Measurements from ENCODE around the gene AIPL1.

AIPL1 gene

DNA sequence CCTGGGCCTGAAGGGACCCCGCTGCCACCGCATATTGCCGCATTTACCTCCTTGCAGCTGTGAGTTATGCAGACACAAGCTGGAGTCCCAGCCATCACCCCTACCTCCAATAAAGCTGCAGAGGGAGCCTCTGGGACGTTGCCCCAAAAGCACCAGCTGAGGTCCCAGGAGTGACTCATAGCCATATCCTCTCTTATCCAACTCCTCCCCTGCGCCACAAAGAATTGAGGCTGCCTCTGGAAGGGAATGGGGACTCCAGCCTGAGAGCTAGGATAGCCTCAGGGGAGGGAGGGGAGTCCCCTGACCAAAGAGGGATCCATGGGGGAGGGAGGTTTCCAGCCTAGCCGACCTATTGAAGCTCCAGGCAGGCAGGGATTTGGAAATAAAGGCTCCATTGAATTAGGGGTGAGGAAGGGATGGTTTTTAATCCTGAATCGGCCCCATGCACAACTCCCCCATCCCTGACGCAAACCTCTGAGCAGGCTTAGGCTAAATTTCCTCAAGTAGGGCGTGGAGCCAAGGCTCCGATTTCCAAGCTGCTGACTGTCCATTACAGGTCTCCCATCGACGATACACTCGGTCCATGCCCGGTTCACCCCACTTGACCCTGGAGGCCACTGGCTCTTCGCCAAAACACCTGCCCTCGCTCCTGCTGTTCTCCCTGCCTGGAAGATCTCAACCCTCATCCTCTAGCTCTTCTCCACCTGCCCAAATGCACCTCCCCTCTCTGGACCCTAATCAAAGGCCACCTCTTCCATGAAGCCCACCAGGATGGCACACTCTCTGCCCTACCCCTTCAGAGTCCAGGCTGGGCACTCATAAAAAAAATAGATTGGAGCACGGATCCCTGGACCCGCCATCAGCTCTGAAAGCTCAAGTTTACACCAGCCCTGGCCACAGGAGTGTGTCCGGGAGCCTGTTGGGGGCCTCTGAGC, 36.9 kb upstream of the AIPL1 start:
- TF ChIP-seq GATA3 (IDR thresholded peaks at IDR 0.05; ENCODE audit: low read depth, low read length) (no peak), GATA2 (IDR thresholded peaks at IDR 0.05; ENCODE audit: low read depth, low read length) (no peak)

DNA sequence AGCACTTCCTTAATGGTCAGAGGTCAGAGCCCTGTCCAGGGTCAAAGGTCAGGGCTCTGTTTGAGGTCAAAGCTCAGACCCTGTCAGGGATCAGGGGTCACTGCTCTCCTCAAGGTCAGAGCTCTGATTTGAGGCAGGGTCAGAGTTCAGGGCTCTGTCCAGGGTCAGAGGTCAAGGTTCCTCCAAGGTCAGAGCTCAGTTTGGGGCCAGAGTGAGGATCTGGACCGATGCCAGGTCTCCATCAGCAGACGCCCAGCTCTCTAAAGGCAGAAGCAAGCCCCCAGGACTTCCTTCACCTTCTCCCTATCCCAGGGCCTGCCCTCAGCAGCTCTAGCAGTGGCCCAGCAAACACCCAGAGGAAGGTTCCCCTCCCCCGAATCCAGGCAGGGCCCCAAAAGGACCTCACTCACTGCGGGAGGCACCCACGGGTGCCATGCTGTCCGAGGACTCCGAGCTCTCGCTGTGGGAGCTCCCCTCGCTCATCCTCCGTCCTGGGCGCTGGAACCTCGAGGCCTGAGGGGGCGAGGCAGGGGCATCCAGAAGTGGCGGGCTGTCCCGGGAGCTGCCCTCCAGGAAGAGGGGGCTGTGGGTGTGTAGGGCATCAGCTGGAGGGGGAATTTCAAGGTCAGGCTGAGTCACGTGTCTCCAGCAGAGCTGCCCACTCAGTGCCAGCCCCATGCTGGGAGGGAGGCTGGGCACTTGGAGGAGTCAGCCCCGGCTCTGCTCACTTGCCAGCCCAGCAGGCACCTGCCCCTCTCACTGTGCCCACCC, 36.0 kb upstream of the AIPL1 start:
- TF ChIP-seq GATA2 (IDR thresholded peaks at IDR 0.05; ENCODE audit: low read depth, low read length), result no peak
- TF ChIP-seq GATA3 (IDR thresholded peaks at IDR 0.05; ENCODE audit: low read depth, low read length), result no peak

DNA sequence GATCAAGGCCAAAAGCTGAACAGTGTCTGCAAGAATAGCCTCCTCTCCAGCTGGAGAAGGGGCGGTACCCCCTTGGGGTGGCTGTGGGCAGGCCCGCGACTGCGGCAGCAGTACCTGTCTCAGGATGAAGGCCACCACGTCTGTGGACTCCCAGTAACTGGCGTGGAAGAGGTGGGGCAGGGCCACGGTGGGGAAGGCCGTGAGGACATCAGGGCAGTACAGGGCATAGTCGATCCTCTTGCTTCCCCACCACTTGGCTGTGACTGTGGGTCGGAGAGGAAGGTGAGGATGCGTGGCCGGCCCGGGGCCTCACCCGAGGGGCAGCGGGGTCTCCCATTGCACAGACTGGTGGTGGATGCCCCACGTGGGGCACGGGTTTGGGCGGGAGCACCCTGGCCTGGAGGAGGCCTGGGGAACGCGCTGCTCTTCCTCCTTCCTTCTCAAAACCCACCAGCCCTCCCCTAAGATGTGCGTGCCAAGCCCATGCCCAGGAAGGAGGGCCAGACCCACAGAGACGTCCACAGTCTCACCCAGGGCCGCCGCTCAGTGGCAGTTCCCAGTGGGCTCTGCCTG, 35.3 kb upstream of the AIPL1 start:
- TF ChIP-seq GATA2 (IDR thresholded peaks at IDR 0.05; ENCODE audit: low read depth, low read length) (no peak), GATA3 (IDR thresholded peaks at IDR 0.05; ENCODE audit: low read depth, low read length) (no peak)

DNA sequence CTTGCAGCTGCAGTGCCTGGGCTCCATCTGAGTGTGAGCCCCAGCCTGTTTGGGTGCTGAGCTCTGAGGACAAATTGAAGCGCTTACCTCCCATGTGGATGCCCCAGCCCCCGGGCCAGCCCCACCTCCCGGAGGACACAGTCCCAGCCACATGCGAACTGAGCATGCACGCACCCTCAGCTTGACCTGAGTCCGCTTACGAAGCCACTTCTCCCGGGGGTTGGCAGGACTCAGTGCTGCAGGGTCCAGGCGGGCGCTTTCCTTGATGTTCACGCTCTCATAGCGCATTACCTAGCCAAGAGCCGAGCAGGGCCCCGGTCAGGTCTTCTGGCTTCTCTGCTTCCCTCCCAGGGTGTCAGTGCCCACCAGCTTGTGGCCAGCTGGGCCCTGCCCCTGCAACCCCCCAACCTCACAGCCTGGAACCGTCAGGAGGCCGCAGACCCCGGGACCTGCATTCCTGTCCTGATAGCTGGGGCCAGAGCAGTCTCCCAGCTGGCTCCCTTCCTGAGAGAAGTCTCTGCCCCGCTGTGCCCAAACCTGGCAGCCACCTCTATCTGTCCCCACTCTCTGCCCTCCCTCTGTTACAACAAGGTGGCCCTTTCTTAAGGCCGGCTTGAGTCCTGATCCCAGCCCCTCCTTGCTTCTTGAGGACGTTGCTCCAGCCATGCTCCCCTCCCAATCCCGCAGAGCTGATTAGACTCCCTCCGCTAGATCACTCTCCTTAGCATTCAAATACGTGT, 33.3 kb upstream of the AIPL1 start:
- TF ChIP-seq GATA3 (IDR thresholded peaks at IDR 0.05; ENCODE audit: low read depth, low read length) (no peak), GATA2 (IDR thresholded peaks at IDR 0.05; ENCODE audit: low read depth, low read length) (no peak)

DNA sequence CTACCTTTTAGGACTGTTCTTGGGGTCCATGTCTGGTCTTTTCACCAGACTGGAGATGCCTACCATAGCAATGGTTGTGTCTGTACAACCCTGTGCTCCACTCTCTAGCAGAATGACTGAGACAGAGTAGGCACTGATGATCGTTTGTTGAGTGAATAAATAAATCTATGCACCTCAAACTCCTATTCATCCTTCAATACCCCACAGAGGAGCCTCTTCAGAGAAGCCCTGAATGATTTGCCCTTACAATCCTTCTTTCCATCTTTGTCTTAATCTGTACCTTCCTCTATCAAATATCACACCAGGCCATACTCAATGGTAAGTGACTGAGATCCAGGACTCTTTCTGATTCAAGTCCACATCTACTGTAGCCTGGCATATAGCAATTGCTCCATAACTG, 32.6 kb upstream of the AIPL1 start:
- TF ChIP-seq GATA3 (IDR thresholded peaks at IDR 0.05; ENCODE audit: low read depth, low read length) (no peak), GATA2 (IDR thresholded peaks at IDR 0.05; ENCODE audit: low read depth, low read length) (no peak)

DNA sequence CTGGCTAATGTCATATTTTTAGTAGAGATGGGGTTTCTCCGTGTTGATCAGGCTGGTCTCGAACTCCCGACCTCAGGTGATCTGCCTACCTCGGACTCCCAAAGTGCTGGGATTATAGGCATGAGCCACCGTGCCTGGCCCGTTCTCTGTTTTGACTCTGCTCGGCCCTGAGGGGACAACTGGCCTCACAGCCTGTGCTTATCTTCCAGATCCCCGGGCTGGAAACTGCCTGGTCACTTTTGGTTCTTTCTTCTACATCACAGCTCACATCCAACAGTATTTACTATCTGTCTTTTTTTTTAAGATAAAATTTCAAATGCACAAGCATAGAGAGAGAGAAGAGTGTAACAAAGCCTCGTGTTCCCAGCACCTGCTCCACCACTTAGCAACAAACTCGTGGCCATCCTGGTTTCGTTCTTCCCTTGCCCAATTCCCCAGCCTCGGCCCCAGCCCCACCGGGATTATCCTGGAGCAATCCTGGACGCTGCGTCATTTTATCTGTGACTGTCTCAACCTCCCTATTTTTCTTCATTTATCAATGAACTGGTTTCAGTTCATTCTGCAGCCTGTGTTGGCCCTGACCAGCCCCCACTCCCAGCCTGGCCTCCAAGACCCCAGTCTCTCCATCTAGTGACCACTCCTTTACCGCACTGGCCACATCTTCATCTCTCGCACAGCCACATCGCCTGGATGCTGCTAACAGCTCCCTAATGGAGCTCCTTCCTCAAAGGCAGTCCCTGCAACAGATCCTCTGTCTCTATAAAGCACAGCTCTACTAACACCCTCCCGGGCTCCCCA, 30.5 kb upstream of the AIPL1 start:
- TF ChIP-seq GATA2 (IDR thresholded peaks at IDR 0.05; ENCODE audit: low read depth, low read length) (0 out of 2 replicates have a peak, but pooled peaks have one; percentile 32), GATA3 (IDR thresholded peaks at IDR 0.05; ENCODE audit: low read depth, low read length) (no peak)

DNA sequence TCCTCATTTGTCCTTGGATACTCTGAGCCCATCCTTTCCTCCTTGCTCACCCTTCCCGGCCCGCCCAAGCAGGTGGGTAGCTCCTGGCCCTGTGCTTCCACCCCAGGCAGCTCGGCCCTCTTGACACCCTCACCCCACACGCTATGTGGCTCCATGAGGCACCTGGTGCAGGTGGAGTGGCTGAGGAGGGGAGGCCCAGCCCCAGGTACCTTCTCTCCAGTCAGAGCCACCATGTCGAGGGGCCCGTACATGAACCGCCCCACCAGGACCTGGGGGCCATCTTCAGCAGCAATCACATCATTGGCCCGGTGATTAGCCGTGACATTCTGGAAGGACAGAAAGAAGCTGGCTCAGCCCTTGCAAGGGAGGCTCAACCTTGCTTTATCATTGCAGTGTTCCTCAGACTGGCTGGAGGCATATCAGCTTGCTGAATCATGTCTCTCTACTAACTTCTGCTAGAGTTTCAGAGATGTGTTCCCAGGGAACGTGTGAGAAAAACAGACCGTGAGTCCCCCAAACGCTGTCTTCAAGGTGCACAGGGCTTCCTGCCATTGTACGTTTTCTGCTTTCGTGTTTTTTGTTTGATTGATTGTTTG, 29.6 kb upstream of the AIPL1 start:
- no peak for TF ChIP-seq GATA2 (IDR thresholded peaks at IDR 0.05; ENCODE audit: low read depth, low read length)
- TF ChIP-seq GATA3 (IDR thresholded peaks at IDR 0.05; ENCODE audit: low read depth, low read length), result no peak

DNA sequence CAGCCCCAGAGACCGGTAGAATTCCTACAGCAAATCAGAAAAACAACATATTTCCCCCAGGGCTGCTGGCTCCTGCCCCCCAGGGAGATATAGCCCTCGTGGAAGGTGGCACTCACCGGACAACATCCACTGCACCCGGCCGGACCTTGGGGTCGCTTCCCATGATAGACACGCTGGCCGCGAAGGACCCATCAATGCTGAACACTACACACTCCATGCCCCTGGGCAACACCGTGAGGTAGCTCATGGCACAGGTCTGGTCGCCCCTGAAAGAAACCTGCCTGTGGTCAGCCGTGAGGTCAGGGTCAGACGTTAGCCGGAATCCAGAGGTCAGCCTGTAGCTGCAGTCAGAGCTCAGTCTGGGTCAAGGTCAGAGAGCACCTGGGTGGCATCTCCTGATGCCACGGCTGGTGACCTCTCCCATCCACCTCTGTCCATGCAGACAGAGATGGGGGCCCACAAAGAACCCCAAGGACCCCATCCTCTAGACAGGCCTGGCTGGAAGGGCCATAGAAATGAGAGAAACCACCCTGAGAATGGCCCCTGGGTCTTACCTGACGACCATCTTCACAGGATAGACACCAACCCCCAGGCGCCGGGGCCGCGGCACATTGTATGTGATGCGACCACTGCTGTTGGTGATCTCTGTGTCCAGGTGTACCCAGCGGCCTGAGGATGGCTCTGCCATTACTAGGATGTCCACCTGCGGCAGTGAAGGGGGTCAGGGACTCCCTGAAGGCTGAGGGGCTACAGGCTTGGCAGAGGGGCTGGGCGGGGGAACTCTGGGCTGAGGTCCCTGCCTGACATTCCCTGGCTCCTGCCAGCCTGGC, 28.9 kb upstream of the AIPL1 start:
- TF ChIP-seq GATA3 (IDR thresholded peaks at IDR 0.05; ENCODE audit: low read depth, low read length) (no peak), GATA2 (IDR thresholded peaks at IDR 0.05; ENCODE audit: low read depth, low read length) (no peak)

DNA sequence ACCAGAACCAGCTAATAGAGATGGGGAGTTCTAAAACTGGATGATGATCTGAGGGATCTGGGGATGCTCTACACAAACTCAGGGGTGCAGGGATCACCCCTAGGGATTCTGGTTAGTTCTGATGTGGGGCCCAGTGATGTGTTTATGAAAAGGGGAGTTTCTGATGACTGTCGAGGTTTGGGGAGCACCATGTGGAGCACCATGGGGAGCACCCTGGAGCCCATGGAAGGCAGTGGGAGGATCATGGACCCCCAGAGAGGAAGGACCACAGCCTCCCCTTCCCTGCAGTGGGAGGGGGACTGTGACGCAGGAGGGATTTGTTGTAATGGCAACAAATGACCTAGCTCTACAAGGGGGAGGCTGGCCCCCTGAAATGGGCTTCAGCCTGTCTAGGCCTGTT, 27.8 kb upstream of the AIPL1 start:
- TF ChIP-seq GATA2 (IDR thresholded peaks at IDR 0.05; ENCODE audit: low read depth, low read length) (no peak), GATA3 (IDR thresholded peaks at IDR 0.05; ENCODE audit: low read depth, low read length) (no peak)

DNA sequence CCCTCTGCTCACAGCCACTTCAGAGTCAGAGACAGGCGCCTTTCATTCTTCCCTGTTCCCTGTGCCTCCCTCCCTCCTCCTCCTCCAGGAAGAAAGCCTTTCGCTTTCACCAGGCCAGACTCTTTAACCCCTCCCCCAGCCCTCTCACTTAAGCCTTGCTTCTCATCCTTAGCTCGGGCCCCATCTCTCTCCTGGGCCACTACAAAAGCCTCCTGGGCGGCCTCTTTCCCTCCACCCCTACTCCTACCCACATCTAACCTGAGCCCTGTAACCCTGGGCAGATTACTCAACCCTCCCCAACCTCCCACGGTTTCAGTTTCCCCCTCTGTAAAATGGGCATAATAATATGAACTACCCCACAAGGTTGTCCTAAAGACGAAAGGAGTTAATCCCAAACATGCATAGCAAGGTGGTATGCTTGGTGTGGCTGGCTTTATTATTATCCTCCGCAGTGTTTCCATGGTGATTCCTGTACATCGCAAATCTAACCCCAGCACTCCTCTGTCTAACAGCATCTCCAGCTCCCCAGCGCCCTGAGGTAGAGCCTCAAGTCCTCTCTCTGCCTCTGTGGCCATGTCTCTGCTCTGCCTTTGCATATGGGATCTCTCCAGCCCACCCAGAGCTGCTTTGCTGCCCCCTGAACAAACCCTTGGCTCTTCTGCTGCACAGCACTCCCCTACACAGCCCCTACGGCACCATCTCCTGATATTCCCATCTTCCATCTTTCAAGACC, 27.0 kb upstream of the AIPL1 start:
- TF ChIP-seq GATA3 (IDR thresholded peaks at IDR 0.05; ENCODE audit: low read depth, low read length) (no peak), GATA2 (IDR thresholded peaks at IDR 0.05; ENCODE audit: low read depth, low read length) (no peak)

DNA sequence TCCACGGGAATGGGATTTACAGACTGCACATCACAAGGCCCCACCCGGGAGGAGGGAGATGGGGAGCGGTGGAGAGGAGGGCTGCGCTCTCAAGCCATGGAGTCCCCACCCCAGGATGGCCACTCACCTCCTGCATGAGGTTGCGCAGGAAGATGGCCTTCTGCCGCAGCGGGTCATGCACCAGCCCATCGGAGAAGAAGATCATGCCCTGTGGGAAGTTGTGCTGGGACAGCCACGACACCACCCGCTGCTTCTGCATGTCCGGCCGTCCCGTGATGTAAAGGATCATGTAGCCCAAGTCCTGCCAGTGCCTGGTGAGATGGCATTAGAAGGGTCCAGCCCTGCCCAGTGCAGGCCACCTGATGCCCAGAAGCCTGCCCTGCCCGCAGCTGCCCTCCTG, 26.3 kb upstream of the AIPL1 start:
- TF ChIP-seq GATA2 (IDR thresholded peaks at IDR 0.05; ENCODE audit: low read depth, low read length) (no peak), GATA3 (IDR thresholded peaks at IDR 0.05; ENCODE audit: low read depth, low read length) (no peak)
